HG03280 (cell line): ENCODE results near the gene GJC1.
"Not testable (repeated sequence)": the region's sequence is repeated elsewhere in the genome, so short reads cannot be mapped to it uniquely, and the experiment has no call there.

Source experiments
- ATAC-seq: cut with Tn5 transposase; IDR thresholded peaks from one replicate; pipeline ENCODE4 v1.9.1; 2021; ENCODE audit warnings: mild to moderate bottlenecking, moderate library complexity; ENCODE audit not compliant: unreplicated experiment

Gene GJC1

DNA sequence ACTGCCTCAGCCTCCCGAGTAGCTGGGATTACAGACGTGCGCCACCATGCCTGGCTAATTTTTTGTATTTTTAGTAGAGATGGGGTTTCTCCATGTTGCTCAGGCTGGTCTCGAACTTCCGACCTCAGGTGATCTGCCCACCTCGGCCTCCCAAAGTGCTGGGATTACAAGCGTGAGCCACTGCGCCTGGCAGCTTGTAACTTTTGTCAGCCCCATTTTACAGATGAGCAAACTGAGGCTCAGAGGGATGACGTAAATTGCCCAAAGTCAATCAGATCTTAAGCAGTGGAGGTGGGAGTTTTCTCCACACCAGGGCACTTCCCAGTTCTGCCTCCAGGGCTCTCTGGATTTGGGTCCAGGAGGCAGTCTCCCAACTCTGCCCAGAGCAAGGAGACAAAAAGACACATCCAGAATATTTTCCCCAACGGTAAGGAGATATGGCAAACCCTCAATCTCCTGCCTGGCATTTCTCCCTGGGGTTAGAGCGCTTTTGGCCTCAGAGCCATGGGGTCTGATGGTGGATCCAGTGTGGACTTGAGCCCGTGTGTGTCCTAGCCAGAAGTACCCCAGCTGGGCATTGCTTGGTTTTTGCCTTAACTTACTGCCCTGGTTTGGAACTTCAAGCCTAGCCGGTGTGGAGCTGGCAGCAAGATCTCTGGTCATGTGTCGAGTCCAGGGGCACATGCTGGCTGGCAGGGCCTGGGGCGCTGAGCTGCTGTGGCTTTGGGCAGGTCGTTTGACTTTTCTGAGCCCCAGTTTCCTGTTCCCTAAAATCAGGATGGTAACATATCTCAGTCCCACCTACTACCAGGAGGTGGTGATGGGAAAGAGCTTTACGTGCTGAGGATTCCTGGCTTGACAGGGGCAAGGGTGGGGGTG, 67.9 kb downstream of the GJC1 start:
- no peak for ATAC-seq

DNA sequence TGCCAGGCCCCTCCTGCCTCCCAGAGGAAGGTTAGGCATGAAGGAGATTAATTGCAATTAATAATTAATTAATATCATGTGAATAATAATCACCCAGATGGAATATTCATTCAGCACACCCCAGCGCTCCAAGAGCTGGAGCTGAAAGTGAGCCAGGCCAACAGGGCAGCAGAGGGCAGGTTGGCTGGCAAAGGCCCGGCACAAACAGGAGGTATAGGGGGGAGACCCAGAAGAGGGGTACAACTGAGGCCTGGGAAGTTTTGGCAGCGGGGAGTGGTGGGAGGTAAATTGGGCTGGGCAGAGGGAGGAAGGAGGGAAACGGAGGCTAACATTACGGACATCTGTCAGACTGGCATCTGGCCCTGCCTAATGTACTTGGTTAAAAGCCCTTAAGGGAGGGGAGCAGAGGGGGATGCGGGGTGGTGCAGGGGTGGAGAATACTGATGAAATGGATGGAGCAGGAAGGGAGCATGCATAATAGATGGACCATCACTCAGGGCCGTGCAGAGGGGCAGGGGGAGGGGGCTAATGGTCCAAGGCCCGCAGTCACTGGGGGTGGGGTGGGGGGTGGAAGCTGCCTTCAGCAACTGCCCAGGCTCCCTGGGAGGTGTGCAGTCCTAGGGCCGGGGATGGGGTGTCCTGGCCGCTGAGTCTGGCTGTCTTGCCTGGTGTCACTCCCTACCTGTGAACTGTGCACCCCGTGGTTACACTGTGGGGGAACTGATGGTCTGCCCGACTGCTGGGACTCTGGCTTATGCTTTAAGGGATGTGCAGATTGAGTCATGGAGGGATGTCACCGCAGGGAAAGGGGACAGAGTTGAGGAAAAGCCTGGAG, 69.4 kb downstream of the GJC1 start:
- no peak for ATAC-seq

DNA sequence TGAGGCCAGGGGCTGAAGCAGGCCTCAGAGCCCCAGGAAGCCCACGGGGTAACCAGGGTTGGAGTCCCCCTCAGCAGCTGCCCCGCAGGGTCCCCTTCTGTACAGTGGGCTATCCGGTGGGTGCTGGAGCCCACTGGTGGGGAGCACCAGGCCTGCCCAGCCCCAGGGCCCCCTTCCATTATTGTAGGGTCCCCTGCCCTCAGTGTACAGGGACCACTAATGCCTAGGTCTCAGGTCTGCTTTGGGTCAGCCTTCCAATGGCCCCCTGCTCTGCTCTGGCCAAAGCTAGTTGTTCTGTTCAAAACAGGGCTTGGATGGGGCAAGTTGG, 70.2 kb downstream of the GJC1 start:
- ATAC-seq = no peak

DNA sequence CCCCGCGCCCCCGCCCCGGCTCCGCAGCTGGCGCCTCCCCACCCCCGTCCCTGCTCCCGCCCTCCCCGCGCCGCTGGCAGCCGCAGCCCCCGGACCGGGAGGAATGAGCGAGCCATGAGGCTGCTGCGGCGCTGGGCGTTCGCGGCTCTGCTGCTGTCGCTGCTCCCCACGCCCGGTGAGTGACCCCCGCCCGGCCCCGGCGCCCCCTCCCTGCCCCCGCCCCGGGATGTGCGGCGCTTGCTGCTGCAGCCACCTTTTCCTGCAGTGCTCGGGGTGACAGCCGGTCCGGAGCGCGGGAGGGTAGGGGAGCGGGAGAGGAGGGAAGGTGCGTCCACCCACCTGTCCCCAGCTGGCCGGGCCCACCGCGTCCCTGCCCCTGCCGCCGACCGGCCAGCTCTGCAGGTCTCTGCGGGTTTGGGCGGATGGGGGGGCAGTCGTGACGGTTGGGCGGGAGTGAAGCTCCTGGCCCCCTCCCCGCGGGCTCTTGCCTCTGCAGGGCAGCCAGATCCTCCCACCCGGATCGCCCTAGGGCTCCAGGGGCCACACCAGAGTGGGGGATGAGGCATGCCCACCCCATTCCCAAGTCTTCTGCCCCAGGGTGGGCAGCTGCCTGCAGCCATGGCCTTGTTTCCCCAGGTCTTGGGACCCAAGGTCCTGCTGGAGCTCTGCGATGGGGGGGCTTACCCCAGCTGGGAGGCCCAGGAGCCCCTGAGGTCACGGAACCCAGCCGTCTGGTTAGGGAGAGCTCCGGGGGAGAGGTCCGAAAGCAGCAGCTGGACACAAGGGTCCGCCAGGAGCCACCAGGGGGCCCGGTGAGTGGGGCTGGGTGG, 70.8 kb downstream of the GJC1 start:
- ATAC-seq = no peak

DNA sequence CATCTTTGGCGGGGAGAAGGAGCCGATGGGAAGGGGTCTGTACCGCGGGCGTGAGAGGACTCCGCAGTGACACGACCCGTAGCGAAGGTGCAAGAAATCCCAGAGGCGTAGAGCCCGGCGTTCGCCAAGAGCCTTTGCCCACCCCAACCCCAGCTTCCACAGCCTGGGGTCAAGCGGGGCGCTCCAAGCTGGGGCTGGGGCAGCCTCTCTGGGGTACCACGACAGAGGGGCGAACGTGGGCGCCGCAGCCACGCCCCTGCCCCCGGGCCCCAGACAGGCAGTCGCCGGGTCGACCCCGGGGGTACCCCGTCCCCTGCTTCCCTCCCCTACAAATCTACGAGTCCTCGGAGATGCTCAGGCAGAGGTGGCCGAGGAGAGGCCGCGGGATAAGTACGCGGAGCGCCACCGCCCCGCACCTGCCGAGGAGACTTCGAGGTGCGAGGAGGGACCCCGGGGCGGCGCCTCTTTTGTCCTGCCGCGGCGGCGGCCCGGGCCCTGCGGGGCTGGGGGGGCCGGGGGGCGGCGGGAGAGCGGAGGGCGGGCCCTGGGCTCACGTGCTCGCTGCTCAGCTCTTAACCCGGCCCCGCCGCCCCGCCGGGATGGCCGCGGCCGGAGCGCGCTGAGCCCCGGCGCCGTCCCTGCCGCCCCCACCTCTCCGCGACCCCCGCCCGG, 71.5 kb downstream of the GJC1 start, which contains the start of gene ADAM11:
Gene ADAM11, plus strand, starts transcription at position 575 of the 672 bp plus-strand sequence. CDS start 212 bp downstream, outside the sequence.
- ATAC-seq = no peak

DNA sequence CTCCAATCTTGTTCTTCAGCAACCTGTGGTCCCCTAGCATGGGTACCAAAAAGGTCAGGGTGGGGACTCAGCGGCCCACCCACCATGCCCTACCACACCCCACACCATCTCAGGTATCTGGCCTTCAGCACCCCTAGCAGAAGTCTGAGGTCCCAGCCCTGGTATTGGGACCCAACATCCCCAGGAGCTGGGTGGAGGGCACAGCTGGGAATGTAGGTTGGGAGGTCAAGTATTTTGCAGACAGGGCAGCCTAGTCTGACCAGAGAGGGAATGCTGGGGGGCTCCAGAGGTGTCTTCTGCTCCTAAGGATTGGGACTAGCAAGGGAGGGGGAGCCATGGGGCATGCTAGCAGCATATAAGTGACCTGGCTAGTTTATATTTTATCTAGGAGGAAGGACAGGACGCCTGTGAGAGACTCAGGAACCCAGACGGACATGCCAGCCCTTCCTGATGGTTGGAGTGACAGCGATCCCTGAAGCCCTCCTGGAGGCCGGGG, 72.1 kb downstream of the GJC1 start:
- ATAC-seq = no peak

DNA sequence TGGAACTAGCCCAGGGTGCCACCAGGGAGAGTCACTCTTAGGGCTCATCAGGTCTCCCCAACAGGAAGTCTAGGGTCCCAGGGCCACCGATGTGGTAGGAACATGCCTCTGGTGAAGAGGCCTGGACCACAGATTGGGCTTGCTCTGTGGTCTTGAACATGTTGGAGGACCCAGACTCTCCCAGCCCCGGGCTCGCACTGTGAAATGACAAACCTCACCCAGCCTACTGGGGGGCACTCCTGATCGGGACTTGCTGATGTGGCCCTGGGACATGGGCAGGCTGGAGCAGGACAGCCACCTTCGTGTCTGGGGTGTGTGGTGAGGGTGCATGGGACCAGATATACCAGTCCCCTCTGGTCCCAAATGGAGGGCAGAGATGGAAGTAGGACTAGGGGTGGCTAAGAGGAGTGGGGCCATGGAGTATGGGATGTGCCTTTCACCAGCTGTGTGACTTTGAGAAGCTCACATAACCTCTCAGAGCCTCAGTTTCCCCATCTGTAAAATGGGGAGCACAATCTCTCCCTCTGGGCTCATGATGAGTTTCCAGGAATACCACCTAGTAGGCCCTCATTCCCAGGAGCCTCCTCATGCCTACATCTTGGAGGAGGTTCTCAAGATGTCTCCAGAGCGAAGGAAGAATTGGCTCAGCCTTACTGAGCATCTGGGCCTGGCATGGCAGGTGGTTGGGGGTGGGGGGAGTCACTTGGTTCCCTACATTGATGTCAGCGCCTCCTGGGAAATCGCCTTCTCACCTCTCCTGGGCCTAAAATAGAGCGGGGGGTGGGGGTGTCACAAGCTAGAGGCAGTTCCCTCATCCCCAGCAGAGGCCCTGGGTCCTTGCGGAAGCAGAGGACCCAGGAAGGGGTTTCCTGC, 72.8 kb downstream of the GJC1 start:
- no peak for ATAC-seq

DNA sequence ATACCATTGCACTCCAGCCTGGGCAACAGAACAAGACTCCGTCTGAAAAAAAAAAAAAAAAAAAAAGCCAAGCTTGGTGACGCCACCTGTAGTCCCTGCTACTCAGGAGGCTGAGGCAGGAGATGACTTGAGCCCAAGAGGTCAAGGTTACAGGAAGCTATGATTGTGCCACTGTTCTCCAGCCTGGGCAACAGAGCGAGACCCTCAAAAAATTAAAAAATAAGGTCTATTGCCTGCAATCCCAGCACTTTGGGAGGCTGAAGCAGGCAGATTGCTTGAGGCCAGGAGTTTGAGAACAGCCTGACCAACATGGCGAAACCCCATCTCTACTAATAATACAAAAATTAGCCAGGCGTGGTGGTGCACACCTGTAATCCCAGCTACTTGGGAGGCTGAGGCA, 74.9 kb downstream of the GJC1 start:
- ATAC-seq = not testable (repeated sequence)

DNA sequence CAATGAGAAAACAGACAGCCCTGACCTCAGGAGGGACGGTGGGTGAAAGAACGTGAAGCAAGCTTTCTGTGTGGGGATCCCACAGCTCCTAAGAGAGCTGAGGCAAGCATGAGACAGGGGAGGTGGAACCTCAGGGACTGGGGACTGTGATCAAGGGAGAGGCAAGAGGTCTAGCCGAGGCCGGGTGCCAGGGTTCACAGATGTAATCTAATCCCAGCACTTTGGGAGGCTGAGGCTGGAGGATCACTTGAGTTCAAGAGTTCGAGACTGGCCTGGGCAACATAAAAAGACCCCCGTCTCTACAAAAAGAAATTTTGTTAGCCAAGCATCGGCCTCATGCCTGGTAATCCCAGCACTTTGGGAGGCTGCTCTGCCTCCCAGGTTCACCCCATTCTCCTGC, 75.8 kb downstream of the GJC1 start:
- no peak for ATAC-seq

DNA sequence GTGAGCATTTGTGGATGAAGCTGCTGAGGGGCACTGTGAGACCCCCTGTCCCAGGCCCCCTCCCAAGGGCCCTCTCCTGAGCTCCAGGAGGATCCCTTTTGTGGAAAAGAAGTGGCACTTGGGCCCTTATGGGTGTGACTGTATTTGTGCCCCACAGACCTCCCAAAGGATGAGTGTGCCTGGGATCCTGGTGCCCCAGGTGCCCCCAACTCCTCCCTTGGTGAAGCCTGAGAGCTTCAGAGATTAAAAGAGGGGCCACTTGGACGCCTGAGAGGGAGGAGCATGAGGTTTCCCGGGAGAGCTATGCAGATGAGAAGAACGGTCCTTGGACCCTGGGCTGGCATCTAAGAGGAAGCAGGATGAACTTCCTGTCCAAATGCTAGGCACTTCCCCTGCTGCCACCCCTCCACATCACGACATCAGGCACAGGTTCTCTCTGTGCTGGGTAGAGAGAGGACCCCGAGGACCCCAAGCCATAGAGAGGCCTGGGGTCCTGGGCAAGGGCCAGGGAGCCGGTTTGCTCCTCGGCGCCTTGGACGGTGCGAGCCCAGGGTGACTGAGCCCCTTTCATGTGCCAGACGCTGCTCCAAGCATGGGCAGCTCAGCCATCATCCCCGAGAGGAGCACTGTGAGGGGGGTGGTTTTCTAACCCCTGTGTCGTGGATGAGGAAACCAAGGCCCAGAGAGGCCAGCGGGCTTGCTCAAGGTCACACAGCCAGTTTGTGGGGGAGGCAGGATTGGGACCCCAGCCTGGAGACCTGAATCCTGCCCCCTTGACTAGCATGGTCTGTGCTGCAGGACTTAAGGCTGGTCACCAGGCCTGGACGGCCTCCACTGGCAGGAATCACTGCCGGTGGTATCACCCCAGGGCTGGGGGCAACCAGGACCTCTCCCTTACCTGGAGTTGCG, 76.9 kb downstream of the GJC1 start:
- no peak for ATAC-seq

DNA sequence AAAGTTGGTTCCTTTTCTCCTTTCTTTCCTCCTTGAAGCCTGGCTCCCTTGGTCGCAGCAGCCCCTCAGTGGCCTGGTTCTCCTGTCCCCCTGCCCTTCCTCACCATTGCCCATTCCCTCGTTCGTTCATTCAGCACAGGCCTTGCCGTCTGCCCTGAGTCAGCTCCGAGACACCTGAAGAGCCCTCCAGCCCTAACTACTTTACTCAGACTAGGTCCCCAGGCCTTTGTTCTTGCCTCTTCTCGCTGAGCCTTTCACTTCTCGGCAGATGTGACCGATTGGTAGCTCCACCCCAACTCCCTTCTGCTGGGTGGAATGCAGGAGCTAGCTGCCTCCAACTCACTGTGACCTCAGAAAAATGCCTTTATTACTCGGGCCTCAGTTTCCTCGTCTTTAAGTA, 78.3 kb downstream of the GJC1 start:
- ATAC-seq = no peak

DNA sequence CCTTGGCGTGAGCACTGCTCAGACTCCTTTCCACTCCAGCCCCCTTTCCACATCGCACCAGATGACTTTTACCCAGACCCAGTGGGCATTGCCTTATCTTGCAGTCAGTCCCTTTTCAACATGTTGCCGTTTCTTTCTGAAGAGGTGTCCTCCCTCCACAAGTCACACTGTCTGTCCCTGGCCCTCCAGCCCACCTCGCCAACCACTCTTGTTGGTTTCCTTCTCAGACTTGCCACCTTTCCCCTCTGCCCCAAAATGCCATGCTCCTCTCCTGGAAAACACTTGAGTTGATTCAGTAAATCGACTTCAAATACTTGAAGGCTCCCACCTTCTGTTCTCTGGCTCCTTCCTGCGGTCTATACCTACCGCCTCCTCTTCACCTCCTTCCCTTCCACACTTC, 78.8 kb downstream of the GJC1 start:
- no peak for ATAC-seq

DNA sequence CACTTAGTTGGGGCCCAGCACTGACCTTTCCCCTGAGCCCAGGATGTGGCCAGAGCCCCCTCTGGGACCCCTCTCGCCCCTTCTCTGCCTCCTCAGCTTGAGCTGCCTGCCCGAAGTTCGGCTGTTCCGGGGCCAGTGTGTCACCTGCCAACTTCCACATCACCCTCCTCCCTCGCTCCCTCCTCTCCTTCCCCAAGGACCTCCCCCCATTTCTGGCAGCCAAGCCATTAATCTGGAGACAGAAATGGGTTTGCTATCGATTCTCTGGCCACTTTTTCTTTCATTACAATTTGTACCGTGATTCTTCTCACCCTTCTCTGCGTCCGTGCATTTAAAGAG, 80.1 kb downstream of the GJC1 start:
- no peak for ATAC-seq

DNA sequence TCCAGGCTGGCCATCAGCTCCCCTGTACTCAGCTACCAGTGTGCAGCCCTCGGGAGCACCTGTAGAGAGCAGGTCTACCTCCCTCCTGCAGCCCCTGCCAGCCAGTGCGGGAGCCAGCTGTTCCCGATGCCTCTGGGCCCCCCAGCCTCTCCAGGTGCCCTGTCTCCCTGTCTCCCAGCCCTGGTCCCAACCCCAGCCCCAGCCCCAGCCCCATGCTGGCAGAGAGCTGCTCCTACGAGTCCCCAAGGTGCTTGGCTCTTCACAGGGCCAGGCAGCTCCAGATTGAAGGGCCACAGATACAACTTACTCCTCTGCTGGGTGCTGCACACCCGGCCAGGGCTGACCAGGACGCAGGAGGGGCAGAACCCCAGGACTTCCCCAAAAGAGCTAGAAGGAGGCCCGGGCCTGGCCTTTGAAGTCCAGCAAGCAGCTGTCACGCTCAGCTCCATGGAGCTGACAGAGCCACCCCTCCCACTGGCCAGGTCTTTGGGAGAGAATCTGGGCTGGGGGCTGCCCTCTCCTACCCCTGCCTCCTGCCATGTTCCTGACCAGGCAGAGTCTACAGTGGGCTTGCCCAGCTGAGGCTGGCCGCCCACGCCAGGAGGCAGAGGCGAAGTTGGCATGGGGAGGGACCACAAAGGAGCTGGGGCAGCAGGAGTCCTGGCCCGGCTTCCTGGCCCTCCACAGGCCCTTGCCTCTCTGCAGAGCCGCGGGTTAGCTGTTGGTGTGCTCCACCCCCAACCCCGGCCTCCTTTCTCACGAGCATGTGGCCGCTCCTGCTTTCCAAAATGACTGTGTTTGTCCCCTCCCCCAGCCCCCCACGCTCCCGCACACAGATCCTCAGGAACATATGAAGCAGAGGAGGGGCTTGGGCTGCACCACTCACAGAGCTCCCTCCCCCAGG, 80.8 kb downstream of the GJC1 start:
- ATAC-seq = no peak
